ENCODE data around the gene NPHS2.

NPHS2 gene

GRCh38 chr1:179583771-179584320 is 8.1 kb upstream of the NPHS2 start:
- DNase-seq (ENCODE audit: low read depth, low spot score) = no peak
- H3K4me3 ChIP-seq (ENCODE audit: low read depth, low read length) = no peak overlapping the region
- in situ Hi-C loops (cut with HindIII; ENCODE audit: low sequenced_read_pairs) = no loop called here
- no peak for TF ChIP-seq CTCF (IDR thresholded peaks at IDR 0.05; ENCODE audit: low read depth, low read length)

GRCh38 chr1:179576509-179576908 is 761 bp upstream of the NPHS2 start:
- DNase-seq (ENCODE audit: low read depth, low spot score) = no peak
- no peak for TF ChIP-seq CTCF (IDR thresholded peaks at IDR 0.05; ENCODE audit: low read depth, low read length)
- H3K4me3 ChIP-seq (ENCODE audit: low read depth, low read length) = no peak overlapping the region
- in situ Hi-C loops (cut with HindIII; ENCODE audit: low sequenced_read_pairs) = no loop called here

GRCh38 chr1:179558078-179558477 is 17.7 kb downstream of the NPHS2 start:
- in situ Hi-C loops (cut with HindIII; ENCODE audit: low sequenced_read_pairs) = no loop called here
- no peak for DNase-seq (ENCODE audit: low read depth, low spot score)
- TF ChIP-seq CTCF (IDR thresholded peaks at IDR 0.05; ENCODE audit: low read depth, low read length) = no peak
- no peak overlapping the region for H3K4me3 ChIP-seq (ENCODE audit: low read depth, low read length)

GRCh38 chr1:179554427-179554826 is 21.3 kb downstream of the NPHS2 start:
- in situ Hi-C loops (cut with HindIII; ENCODE audit: low sequenced_read_pairs) = no loop called here
- no peak for TF ChIP-seq CTCF (IDR thresholded peaks at IDR 0.05; ENCODE audit: low read depth, low read length)
- no peak overlapping the region for H3K4me3 ChIP-seq (ENCODE audit: low read depth, low read length)
- DNase-seq (ENCODE audit: low read depth, low spot score) = no peak

GRCh38 chr1:179550746-179551682 is 24.7 kb downstream of the NPHS2 start:
- no peak for TF ChIP-seq CTCF (IDR thresholded peaks at IDR 0.05; ENCODE audit: low read depth, low read length)
- H3K4me3 ChIP-seq (ENCODE audit: low read depth, low read length) = no peak overlapping the region
- peak; percentile 32 for DNase-seq (ENCODE audit: low read depth, low spot score)
- in situ Hi-C loops (cut with HindIII; ENCODE audit: low sequenced_read_pairs) = no loop called here

- in situ Hi-C loops (cut with HindIII; ENCODE audit: low sequenced_read_pairs) = no loop called here
- no peak for DNase-seq (ENCODE audit: low read depth, low spot score)
- no peak overlapping the region for H3K4me3 ChIP-seq (ENCODE audit: low read depth, low read length)
- TF ChIP-seq CTCF (IDR thresholded peaks at IDR 0.05; ENCODE audit: low read depth, low read length) = no peak
Observed at GRCh38 chr1:179549368-179549700, 26.4 kb downstream of the NPHS2 start.

Data from astrocyte of the spinal cord (primary cell).